IMR-90 (cell line): ENCODE results near the gene NOTCH3. TPM values are rescaled to one million over a fixed set of nuclear protein-coding genes. Genes with fewer than 3 reads are reported as not detected.

Experiments used
- ATAC-seq: fragments of 200-7000 bp; cut with Tn5 transposase; 2 replicates; pipeline ENCODE4 v1.9.1; 2020; ENCODE audit warnings: low read depth, mild to moderate bottlenecking, moderate library complexity
- BruUV-seq: library from RNA; stranded (reverse); fragments of 400-500 nt; replicated peaks from 2 replicates; lab custom pipeline; 2021; lab: Mats Ljungman, UMichigan
- CTCF ChIA-PET: fragments of 300-600 bp; formaldehyde crosslinking; extraction: SDS; loops from one replicate; lab custom pipeline; 2021; ENCODE audit warnings: antibody characterized with exemption; lab: Yijun Ruan, JAX
- POLR2A ChIA-PET: fragments of 300-600 bp; sonication (Branson Sonifier 250); formaldehyde crosslinking; loops from one replicate; lab custom pipeline; 2022; ENCODE audit warnings: antibody characterized with exemption; ENCODE audit not compliant: unreplicated experiment; lab: Charles Lee
- DNase-seq: peaks from one replicate; pipeline ENCODE4 v3.0.0; 2013
- H2AFZ ChIP-seq: replicated peaks from 2 replicates; pipeline ENCODE3; 2013; ENCODE audit warnings: low read length, mild to moderate bottlenecking; ENCODE audit not compliant: poor library complexity
- H2AK5ac ChIP-seq: 2 replicates; pipeline ENCODE4 v1.6.1; 2013; ENCODE audit warnings: low read depth, low read length, inconsistent platforms
- H2AK9ac ChIP-seq: replicated peaks from 2 replicates; pipeline ENCODE3; 2013; ENCODE audit warnings: mild to moderate bottlenecking, low read depth, low read length, moderate library complexity; ENCODE audit not compliant: poor library complexity
- H2BK120ac ChIP-seq: 2 replicates; pipeline ENCODE4 v1.6.1; 2013; ENCODE audit warnings: low read depth, low read length, inconsistent platforms
- H2BK15ac ChIP-seq: 3 replicates; pipeline ENCODE4 v1.6.1; 2013; ENCODE audit warnings: low read depth, low read length, inconsistent platforms
- H2BK20ac ChIP-seq: 2 replicates; pipeline ENCODE4 v1.6.1; 2013; ENCODE audit warnings: low read depth, mild to moderate bottlenecking, inconsistent platforms, low read length, moderate library complexity
- H2BK5ac ChIP-seq: 2 replicates; pipeline ENCODE4 v1.6.1; 2013; ENCODE audit warnings: mild to moderate bottlenecking, low read depth, low read length, inconsistent platforms; ENCODE audit not compliant: poor library complexity, severe bottlenecking
- H3K14ac ChIP-seq: replicated peaks from 2 replicates; pipeline ENCODE4 v1.6.1; 2013; ENCODE audit warnings: low read depth, low read length, inconsistent platforms
- H3K18ac ChIP-seq: 2 replicates; pipeline ENCODE4 v1.6.1; 2013; ENCODE audit warnings: low read depth, low read length, control low read depth
- H3K23ac ChIP-seq: 2 replicates; pipeline ENCODE4 v1.6.1; 2013; ENCODE audit warnings: low read depth, low read length, inconsistent platforms
- H3K27ac ChIP-seq: 2 replicates; pipeline ENCODE4 v1.5.1; 2013; ENCODE audit warnings: mild to moderate bottlenecking, control low read depth, low read length; ENCODE audit not compliant: insufficient read depth
- H3K27me3 ChIP-seq: 2 replicates; pipeline ENCODE4 v1.6.1; 2013; ENCODE audit warnings: low read length; ENCODE audit not compliant: control insufficient read depth, insufficient read depth
- H3K36me3 ChIP-seq: 2 replicates; pipeline ENCODE4 v1.6.1; 2013; ENCODE audit warnings: low read length, mixed read lengths; ENCODE audit not compliant: control insufficient read depth, insufficient read depth
- H3K4ac ChIP-seq: 2 replicates; pipeline ENCODE4 v1.6.1; 2013; ENCODE audit warnings: low read depth, low read length, inconsistent platforms
- H3K4me1 ChIP-seq: 2 replicates; pipeline ENCODE4 v1.6.1; 2013; ENCODE audit warnings: low read length, mixed read lengths; ENCODE audit not compliant: control insufficient read depth, insufficient read depth
- H3K4me2 ChIP-seq: 2 replicates; pipeline ENCODE4 v1.6.1; 2013; ENCODE audit warnings: low read depth, mild to moderate bottlenecking, control low read depth, low read length, moderate library complexity
- H3K4me3 ChIP-seq: 2 replicates; pipeline ENCODE4 v1.5.1; 2013; ENCODE audit warnings: low read depth, mild to moderate bottlenecking, control low read depth, low read length, moderate library complexity; ENCODE audit not compliant: insufficient read depth
- H3K56ac ChIP-seq: 2 replicates; pipeline ENCODE4 v1.6.1; 2013; ENCODE audit warnings: low read length, inconsistent platforms; ENCODE audit not compliant: insufficient read depth; ENCODE audit errors: extremely low read depth
- H3K79me1 ChIP-seq, 2 experiments: 2 replicates each; pipeline ENCODE4 v1.6.1; 2013; ENCODE audit warnings: low read length in 2 of 2, inconsistent platforms in 1 of 2, low read depth in 1 of 2
- H3K9ac ChIP-seq: 2 replicates; pipeline ENCODE4 v1.6.1; 2013; ENCODE audit warnings: low read depth, low read length, control low read depth
- H3K9me1 ChIP-seq: 2 replicates; pipeline ENCODE4 v1.6.1; 2013; ENCODE audit warnings: low read length, inconsistent platforms; ENCODE audit not compliant: insufficient read depth
- H3K9me3 ChIP-seq: 2 replicates; pipeline ENCODE4 v1.6.1; 2013; ENCODE audit warnings: low read length; ENCODE audit not compliant: control insufficient read depth, insufficient read depth
- H4K20me1 ChIP-seq: 2 replicates; pipeline ENCODE4 v1.6.1; 2013; ENCODE audit warnings: low read length, inconsistent platforms; ENCODE audit not compliant: insufficient read depth
- H4K5ac ChIP-seq: 2 replicates; pipeline ENCODE4 v1.6.1; 2013; ENCODE audit warnings: mild to moderate bottlenecking, low read depth, low read length, control low read depth
- H4K8ac ChIP-seq, 2 experiments: 2 replicates each; pipeline ENCODE4 v1.6.1; 2013; ENCODE audit warnings: low read depth in 2 of 2, low read length in 2 of 2, control low read depth in 1 of 2, inconsistent platforms in 1 of 2
- H4K91ac ChIP-seq: 2 replicates; pipeline ENCODE4 v1.6.1; 2013; ENCODE audit warnings: low read depth, low read length, inconsistent platforms; ENCODE audit not compliant: insufficient read depth
- CEBPB ChIP-seq: IDR thresholded peaks from 2 replicates; pipeline ENCODE4 v1.6.1; 2012; ENCODE audit warnings: low read depth, low read length, improper control_type of control experiment
- CHD1 ChIP-seq: IDR thresholded peaks from 2 replicates; pipeline ENCODE4 v1.6.1; 2012; ENCODE audit warnings: low read depth, low read length, improper control_type of control experiment
- POLR2A ChIP-seq: IDR thresholded peaks from 2 replicates; pipeline ENCODE4 v1.6.1; 2012; ENCODE audit warnings: mild to moderate bottlenecking, low read depth, low read length
- RAD21 ChIP-seq: IDR thresholded peaks from 2 replicates; pipeline ENCODE4 v1.6.1; 2012; ENCODE audit warnings: low read length, improper control_type of control experiment
- RCOR1 ChIP-seq: IDR thresholded peaks from 2 replicates; pipeline ENCODE4 v1.6.1; 2012; ENCODE audit warnings: mild to moderate bottlenecking, low read length, improper control_type of control experiment; ENCODE audit not compliant: insufficient replicate concordance
- SMC3 ChIP-seq: fragments of 150-350 bp; IDR thresholded peaks from 2 replicates; pipeline ENCODE4 v1.6.1; 2016; ENCODE audit warnings: low read depth, mild to moderate bottlenecking, antibody characterized with exemption, low read length, moderate library complexity
- WGBS, 2 experiments: methylation state at CpG; one replicate each; pipeline versions ENCODE4 v1.1.5 to v1.1.7; 2013; ENCODE audit warnings: missing lambda C conversion rate in 2 of 2; ENCODE audit not compliant: insufficient read length in 1 of 2; ENCODE audit errors: extremely low coverage in 2 of 2; 5-methylcytosine and 5-hydroxymethylcytosine counted together
- dilution Hi-C: fragments of 300-500 bp; cut with HindIII; formaldehyde crosslinking; loops from one replicate; pipeline ENCODE4 v1.14.3; 2018; ENCODE audit warnings: low sequenced_read_pairs; ENCODE audit not compliant: unreplicated experiment
- in situ Hi-C: fragments of 300-500 bp; cut with MboI; formaldehyde crosslinking; loops from 3 replicates; pipeline ENCODE4 v1.14.3; 2019; ENCODE audit warnings: low sequenced_read_pairs, inconsistent platforms, mixed read lengths
- intact Hi-C: fragments of 100-400 bp; cut with micrococcal nuclease; formaldehyde crosslinking; loops from 2 replicates; pipeline ENCODE4 v1.10.0; 2022
- polyA plus RNA-seq, 3 experiments: library from polyadenylated mRNA; depleted of rRNA; stranded (reverse); fragments of >200 nt; gene quantifications; 2 replicates each; pipeline ENCODE4 v1.2.3, GENCODE V29; 2012; ENCODE audit warnings: low replicate concordance in 1 of 3
- total RNA-seq: library from RNA; depleted of rRNA; stranded (reverse); fragments of >200 nt; gene quantifications from 2 replicates; pipeline ENCODE4 v1.2.3, GENCODE V29; 2012
- TF ChIP-seq, protein P1 (sequence below): fragments of 150-350 bp; IDR thresholded peaks from 2 replicates; pipeline ENCODE4 v1.6.1; 2016; ENCODE audit warnings: low read depth, mild to moderate bottlenecking, low read length, moderate library complexity, borderline replicate concordance
- TF ChIP-seq, protein P2 (sequence below): fragments of 150-350 bp; IDR thresholded peaks from 2 replicates; pipeline ENCODE4 v1.6.1; 2017; ENCODE audit warnings: mild to moderate bottlenecking, antibody characterized with exemption, low read length, low read depth

NOTCH3 gene
- total and polyA plus RNA-seq, 2 of the 4 experiments (the other 2 are of a cell fraction): 5.9 to 25.1 TPM

DNA sequence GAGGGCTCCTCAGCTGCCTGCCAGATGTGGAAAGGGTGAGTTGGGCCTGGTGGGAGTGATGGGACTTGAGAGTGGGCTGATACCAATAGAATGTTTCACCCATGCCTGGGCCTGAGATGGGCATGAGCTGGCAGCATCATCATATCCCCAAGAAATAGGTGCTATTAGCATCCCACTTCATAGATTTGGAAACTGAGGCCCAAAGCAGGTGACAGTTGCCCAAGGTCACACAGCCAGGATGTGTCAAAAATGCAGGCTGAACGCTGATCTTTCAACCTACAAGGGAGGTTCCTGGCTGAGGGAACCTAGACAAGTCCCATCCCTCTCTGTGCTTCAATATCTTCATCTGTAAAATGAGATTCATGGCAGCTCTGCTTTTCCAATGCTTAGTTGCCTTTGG lies 89.0 kb downstream of the NOTCH3 start:
- no peak for DNase-seq
- H3K4me2 ChIP-seq: no peak overlapping the region
- H2AFZ ChIP-seq: no peak overlapping the region
- H3K27me3 ChIP-seq: no peaks in the 10 kb centered on the region
- peaks cover 4% of the 10 kb centered on the region for H3K4me1 ChIP-seq
- no peak overlapping the region for H2AK5ac ChIP-seq
- BruUV-seq: no TSS peak
- peaks cover 15 to 69% of the 10 kb centered on the region in 2 experiments for H3K79me1 ChIP-seq
- H3K4me3 ChIP-seq: no peak overlapping the region
- intact Hi-C loops: no loop called here
- POLR2A ChIA-PET: no interaction called here
- no peak overlapping the region for H3K56ac ChIP-seq
- H3K9me1 ChIP-seq: no peaks in the 10 kb centered on the region
- WGBS, 2 experiments: 100% methylated on average over 1 of the region's 1 CpG; no CpG with 5 or more reads in 1 of the 2 experiments
- CTCF ChIA-PET: no interaction called here
- H3K18ac ChIP-seq: no peak overlapping the region
- ATAC-seq: no peak
- no peak overlapping the region for H3K14ac ChIP-seq
- H2BK20ac ChIP-seq: no peak overlapping the region
- H2BK5ac ChIP-seq: no peak overlapping the region
- no peak overlapping the region for H4K91ac ChIP-seq
- H2BK120ac ChIP-seq: no peak overlapping the region
- no peak overlapping the region for H4K8ac ChIP-seq
- H3K9me3 ChIP-seq: no peaks in the 10 kb centered on the region
- H3K23ac ChIP-seq: no peak overlapping the region
- H3K4ac ChIP-seq: no peak overlapping the region
- TF ChIP-seq RCOR1 (no peak), SMC3 (no peak), POLR2A (no peak), CHD1 (no peak), RAD21 (no peak), CEBPB (no peak)
- TF ChIP-seq, protein P1, sequence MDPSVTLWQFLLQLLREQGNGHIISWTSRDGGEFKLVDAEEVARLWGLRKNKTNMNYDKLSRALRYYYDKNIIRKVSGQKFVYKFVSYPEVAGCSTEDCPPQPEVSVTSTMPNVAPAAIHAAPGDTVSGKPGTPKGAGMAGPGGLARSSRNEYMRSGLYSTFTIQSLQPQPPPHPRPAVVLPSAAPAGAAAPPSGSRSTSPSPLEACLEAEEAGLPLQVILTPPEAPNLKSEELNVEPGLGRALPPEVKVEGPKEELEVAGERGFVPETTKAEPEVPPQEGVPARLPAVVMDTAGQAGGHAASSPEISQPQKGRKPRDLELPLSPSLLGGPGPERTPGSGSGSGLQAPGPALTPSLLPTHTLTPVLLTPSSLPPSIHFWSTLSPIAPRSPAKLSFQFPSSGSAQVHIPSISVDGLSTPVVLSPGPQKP: no peak
- TF ChIP-seq, protein P2, sequence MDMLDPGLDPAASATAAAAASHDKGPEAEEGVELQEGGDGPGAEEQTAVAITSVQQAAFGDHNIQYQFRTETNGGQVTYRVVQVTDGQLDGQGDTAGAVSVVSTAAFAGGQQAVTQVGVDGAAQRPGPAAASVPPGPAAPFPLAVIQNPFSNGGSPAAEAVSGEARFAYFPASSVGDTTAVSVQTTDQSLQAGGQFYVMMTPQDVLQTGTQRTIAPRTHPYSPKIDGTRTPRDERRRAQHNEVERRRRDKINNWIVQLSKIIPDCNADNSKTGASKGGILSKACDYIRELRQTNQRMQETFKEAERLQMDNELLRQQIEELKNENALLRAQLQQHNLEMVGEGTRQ: no peak
- peaks cover 45% of the 10 kb centered on the region for H4K20me1 ChIP-seq
- in situ Hi-C loops: loop anchor here (10.0 to 25.0 kb wide), 2 partner anchors 143 to 1076 kb away; partner anchors contain the start of genes AP1M1 and FAM32A
- H2AK9ac ChIP-seq: no peak overlapping the region
- dilution Hi-C loops: no loop called here
- H3K27ac ChIP-seq: no peak overlapping the region
- H2BK15ac ChIP-seq: no peak overlapping the region
- no peak overlapping the region for H4K5ac ChIP-seq
- H3K36me3 ChIP-seq: peaks cover 75% of the 10 kb centered on the region
- H3K9ac ChIP-seq: no peak overlapping the region
